GM10847 (cell line): ENCODE data around the gene MYO16.

Source experiments
- POLR2A ChIP-seq: IDR thresholded peaks from 2 replicates; pipeline ENCODE4 v1.6.1; 2011; ENCODE audit not compliant: insufficient read length; ENCODE audit errors: extremely low read depth

Gene MYO16

DNA sequence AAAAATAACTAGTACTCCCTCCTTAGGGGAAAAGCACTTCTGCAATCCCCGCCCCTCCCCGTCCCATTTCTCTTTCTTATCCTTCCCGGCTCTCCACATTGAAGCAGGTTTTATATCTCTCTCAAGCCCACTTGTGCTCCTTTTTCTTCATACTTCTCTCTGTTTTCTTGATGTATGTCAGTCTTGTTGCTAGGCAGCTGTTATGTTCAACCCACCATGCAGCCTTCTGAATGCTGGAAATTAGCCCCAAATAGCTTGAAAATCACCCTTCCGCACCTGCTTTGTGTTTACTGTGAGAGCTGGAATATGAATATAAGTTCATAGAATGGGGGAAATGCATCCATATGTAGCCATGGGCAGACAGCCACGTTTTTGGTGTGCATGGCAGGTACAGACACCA lies 461.4 kb downstream of the MYO16 start:
- TF ChIP-seq POLR2A, result no peak

DNA sequence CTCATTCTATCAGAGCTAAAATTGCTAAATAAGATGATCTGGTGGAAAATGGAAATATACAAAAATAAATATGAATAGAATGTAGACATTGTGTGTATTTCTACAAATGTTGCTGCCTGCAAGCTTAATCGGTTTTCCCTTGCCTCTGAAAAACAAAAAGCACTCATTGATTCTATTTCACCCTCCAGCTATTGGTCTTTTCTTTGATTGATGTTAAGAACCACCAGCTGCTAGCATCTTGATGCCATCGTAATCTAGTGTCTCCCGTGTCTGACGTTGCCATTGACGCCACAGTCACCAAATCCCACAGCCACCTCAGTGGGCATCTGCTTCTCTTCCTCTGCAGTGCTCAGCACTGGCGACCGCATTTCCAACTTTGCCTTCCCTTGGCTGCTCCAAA lies 461.8 kb downstream of the MYO16 start:
- no peak for TF ChIP-seq POLR2A

DNA sequence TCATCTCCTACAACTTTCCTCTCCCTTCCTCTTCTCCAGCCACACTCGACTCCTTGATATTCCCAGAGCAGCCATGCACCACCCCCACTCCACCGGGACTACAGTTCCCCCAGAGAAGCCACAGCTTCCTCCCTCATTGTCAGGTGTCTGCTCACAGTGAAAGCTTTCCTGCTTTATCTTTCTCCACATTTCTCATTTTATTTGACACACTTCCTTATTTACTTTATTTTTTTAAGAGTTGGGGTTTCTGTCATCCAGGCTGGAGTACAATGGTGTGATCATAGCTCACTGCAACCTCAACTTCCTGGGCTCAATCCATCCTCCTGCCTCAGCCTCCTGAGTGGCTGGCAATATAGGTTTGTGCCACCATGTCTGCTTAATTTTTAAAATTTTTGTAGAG lies 464.6 kb downstream of the MYO16 start:
- TF ChIP-seq POLR2A, result no peak

DNA sequence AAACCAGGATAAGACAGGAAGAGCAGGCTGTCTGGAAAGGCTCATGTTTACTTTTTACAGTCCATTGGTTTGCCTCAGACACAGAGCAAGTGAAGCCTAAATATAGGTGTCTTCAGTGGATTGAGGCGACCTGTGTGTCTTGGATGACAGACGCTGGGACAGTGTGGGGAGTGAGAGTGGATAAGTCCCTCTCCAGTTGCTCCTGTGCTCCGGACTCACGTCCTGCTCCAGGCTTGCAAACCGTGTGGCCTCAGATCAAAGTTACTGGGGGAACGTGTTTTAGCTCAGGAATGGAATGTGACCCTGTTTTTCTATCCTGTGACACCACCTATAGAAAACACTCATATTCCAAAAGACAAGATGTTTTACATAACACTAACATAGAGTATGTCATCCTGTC lies 465.7 kb downstream of the MYO16 start:
- no peak for TF ChIP-seq POLR2A

DNA sequence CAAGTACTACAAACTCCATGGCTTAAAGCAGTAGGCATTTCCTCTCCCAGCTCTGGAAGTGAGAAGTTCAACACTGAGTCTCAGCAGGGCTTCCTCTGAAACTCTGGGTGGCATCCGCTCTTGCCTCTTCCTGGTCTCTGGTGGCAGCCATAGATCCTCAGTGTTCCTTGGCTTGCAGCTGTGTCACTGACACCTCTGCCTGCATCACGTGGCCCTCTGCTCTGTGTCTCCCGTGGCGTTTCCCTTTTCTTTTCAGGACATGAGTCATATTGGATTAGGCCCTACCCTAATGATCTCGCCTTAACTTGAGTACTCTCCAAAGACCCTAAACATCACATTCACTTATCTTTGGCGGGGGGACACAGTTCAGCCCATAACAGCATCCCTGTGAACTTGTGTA lies 466.7 kb downstream of the MYO16 start:
- TF ChIP-seq POLR2A, result no peak

DNA sequence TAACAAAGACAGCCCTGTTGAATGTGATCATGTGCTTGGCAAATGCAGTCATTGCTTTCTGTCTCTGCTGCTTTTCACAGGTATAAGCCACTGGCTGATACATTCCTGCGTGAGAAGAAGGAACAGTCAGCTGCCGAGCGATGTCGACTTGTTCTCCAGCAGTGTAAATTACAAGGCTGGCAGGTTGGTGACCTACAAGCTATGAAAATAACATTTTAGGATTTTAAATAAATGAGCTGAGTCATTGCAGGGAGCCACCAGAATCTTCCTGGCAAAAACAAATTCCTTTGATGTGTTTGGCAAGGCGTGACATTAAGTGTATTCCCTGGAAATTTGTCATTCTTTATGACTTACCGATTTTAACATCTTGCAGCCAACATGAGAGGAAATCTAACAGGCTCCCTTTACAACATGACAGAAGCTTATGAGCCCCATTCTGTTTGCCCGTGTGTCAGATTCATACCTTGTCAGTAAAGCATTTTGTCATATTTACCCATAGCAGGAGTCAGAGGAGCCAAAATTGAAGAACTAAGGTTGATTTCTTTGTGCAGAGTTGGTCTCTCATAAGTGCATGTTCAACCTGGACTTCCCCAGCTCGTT lies 471.4 kb downstream of the MYO16 start:
- TF ChIP-seq POLR2A, result no peak

DNA sequence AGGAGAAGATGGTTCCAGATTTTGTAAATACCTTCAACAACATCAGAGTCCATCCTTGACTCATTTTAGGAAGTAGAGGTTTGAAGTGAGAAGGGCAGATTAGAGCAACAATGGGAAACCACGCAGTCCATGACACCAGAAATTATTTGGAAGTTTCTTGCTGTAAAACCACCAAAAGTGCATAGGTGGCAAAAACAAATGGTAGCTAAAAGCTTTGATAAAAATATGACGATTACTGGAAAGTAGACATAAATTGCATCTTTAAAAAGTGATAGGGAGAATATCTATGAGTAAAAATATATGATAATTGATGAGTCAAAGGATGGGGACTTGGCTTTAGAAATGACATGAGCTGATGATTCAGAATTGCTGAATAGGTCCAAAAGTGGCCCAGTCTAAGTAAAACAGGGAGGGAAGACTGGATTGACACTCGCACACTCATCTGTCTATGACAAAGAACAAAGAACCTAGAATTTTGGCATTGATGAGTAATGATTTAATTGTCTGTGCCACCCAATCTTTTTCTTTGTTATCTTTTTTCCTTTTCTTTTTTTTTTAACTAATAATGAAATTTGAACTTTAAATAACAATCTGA lies 472.2 kb downstream of the MYO16 start:
- TF ChIP-seq POLR2A, result no peak

DNA sequence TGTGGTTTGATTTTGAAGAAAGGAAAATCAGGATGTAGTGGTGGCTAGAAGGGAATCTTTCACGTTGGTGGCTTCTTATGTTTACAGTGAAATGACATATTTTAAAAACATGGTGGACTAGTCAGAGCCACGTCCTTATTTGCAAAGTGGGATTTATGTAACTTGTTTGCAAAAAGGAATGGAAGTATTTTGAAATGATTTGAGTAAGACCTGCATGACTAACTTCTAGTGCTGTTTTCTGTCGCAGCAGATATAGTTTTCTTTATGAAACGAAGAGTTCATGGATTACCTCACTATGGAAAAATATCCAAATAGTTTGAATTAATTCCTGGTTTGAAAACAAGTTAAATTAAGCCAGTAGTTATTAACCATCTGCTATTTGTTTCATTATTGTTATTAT lies 476.5 kb downstream of the MYO16 start:
- no peak for TF ChIP-seq POLR2A

DNA sequence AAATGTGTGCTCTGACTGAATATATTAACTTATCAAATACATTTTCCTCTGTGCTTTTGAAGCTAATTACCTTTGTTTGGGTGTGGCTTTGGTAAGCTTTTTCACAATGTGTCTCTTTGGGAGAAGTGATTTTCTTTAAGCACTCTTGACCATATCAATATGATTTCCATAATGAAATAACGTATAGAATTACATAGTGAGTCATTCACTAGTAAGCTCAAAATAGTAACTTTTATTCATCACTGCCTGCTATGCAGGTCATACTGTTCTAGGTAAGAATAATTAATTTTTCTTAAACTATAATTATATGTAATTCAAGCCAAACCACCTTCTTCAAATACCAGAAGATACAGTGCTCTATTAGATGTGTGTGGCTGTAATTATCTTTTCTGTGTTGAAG lies 480.7 kb downstream of the MYO16 start:
- TF ChIP-seq POLR2A, result no peak

DNA sequence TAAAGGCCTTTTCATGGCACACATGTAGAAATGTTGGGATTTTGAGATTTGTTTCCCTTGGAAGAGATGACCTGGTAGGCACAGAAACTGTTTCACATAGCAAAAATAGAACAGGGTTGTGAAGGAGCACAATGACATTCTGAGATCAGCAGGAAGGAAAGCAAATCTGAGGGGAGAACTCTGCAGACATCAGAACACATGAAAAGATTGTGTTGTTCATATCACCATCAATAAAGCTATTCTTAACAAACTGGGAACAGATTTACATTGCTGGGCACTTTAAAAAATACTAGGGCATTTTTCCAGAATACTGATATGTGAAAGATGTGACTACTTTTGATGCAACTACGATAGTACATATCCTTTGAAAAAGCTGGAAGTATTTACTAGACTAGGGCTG lies 481.7 kb downstream of the MYO16 start:
- TF ChIP-seq POLR2A, result no peak

DNA sequence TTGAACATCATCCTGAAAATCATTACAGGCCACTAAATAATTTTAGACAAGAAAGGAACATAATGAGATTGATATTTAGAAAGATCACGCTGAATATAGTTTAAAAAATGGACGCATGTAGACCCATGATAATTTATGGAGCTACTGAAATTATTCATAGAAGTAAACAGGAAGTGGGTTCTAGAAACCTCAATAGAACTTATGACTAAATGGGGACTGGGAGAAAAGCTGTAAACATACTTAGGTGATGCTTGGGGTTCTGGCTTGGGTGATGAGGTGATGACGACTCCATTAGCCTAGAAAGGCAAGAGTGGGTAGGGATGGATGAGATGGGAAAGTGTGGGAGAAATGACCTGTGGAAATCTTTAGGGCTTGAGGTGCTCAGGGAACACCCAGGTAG lies 484.0 kb downstream of the MYO16 start:
- no peak for TF ChIP-seq POLR2A

DNA sequence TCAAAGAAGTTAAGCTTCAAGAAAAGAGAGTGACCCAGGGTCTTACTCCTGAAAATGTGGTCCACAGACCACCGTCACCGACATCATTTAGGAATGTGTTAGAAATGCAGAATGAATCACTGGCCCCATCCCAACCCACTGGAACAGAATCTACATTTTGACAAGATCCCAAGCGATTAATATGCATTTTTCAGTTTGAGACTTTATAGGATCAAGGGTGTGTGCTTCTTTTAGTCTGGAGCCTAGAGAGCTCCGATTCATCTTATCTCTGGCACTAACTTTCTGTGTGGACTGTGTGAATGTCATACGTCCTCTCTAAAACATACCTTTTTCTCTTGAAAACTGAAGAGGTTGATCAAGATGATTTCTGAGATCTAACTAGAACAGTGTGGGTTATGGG lies 484.8 kb downstream of the MYO16 start:
- no peak for TF ChIP-seq POLR2A

DNA sequence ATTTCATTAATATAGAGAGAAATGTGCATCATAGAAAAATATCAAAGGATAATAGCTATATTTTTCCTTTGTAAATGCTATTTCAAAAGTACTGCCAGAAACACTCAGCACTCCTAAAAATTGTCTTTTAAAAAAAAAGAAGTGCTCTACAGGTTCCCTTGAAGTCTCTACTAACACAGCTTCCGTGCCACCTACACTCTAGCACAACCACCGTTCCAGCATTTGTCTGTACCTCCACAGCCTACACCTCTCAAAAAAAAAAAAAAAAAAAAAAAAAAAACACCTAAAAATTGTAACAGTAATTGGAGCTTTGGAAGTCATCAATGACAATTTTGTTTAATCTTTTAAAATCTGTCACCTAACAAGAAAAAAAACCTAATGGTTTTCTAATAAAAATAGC lies 485.6 kb downstream of the MYO16 start:
- TF ChIP-seq POLR2A, result no peak

DNA sequence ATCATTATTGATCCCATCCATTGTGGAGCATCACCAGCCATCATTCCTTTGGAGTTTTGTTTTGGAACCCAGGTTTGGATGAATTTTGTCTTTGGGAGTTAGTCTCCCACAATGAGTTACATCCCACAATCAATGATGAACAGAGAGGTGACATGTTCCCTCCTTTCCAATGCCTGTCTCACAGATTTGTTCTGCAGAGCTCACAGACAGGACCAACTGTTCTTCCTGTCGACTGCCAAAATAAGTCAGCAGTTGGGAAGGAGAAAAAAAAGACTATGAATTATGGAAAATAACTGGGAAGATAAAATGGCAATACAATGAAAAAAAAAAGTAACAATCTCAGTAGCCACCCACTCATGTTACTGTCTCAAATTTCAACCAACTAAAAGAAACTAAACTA lies 489.1 kb downstream of the MYO16 start:
- no peak for TF ChIP-seq POLR2A

DNA sequence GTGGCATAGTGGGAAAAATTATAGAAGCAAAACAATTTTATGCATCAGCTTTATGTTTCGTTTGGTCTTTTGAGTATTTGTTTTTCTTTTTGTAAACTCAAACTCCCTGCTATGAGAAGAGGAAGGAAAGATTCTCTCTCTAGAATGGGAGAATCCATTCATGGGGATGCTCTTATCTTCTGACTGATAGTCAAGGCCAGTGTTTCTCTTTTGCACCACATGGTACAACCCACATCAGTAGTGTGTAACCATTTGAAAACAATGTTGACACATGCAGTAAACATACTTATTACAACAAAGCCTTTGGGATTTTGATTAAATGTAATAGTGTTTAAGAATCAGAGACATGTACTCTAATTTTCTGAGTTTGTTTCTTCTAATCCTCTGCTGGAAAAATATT lies 490.5 kb downstream of the MYO16 start:
- no peak for TF ChIP-seq POLR2A

DNA sequence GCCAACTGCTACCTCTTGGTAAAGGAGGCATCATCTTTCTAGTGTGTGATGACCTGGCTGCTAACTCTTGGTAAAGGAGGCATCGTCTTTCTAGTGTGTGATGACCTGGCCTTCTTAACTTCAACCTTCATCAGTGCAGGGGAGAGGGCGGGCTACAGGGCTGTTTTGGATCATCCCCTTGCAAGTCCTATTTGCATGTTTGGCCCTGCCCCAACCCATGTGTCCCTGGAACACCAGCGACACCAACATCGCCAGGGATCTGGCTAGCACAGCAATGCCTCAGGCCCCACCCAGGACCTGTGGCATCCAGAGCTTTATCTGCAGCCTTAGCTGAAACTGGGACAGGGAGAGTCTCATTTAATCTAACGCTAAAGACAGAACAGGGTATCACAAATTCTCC lies 492.4 kb downstream of the MYO16 start:
- no peak for TF ChIP-seq POLR2A

DNA sequence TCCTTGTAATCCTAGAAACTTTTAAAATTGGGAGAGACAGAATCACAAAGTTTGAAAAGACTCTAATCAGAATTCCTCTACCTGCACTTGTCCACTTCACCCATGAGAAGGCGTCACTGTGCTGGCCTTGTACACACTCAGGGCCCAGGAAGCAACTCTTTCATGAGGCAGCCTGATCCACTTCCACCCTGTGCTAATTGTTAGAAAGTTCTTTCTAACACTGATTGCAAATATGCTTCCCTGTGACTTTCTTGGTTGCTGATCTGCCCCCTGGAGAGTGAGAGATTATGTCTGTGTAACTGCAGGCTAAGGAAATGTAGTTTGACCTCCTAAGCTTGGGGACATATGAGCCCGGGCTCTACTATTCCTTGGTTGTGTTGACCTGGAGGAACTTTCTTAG lies 494.6 kb downstream of the MYO16 start:
- TF ChIP-seq POLR2A, result no peak
